HEK293 (cell line): ENCODE results near the gene UNC80.
A peak's percentile ranks its signal among the peaks of the same experiment; 100 is the strongest.

Experiments used
- CTCF ChIA-PET: fragments of 350-600 bp; formaldehyde crosslinking; extraction: SDS; loops from one replicate; lab custom pipeline; 2021; ENCODE audit warnings: antibody characterized with exemption; lab: Yijun Ruan, JAX
- POLR2A ChIA-PET: fragments of 300-600 bp; formaldehyde crosslinking; extraction: SDS; loops from one replicate; lab custom pipeline; 2020; ENCODE audit warnings: antibody characterized with exemption, inconsistent platforms; lab: Yijun Ruan, JAX
- H3K27ac ChIP-seq: fragments of 200-500 bp; sonication (Bioruptor generic); 2 replicates; pipeline ENCODE4 v1.5.1; 2014; ENCODE audit warnings: low read depth, low read length, control low read depth, inconsistent platforms; ENCODE audit errors: extremely low read depth
- H3K36me3 ChIP-seq, 2 experiments: fragments of 200-500 bp in 1 of 2; sonication (Bioruptor generic) in 1 of 2; 1 replicate in 1 of 2; 2 replicates in 1 of 2; pipeline ENCODE4 v1.5.1; 2014 to 2017; ENCODE audit warnings: inconsistent platforms in 2 of 2, low read length in 2 of 2; ENCODE audit not compliant: control insufficient read depth in 2 of 2, insufficient read depth in 1 of 2
- H3K4me1 ChIP-seq: fragments of 200-500 bp; sonication (Bioruptor generic); 2 replicates; pipeline ENCODE4 v1.5.1; 2014; ENCODE audit warnings: mild to moderate bottlenecking, low read length, inconsistent platforms; ENCODE audit not compliant: control insufficient read depth, insufficient read depth
- H3K4me3 ChIP-seq: 2 replicates; pipeline ENCODE4 v1.5.1; 2011; ENCODE audit warnings: low read depth, mild to moderate bottlenecking, control low read depth, low read length, moderate library complexity
- H3K9me3 ChIP-seq: fragments of 200-500 bp; sonication (Bioruptor generic); 2 replicates; pipeline ENCODE4 v1.5.1; 2014; ENCODE audit warnings: low read depth, low read length, inconsistent platforms; ENCODE audit not compliant: control insufficient read depth, insufficient read depth
- GLI4 ChIP-seq: fragments of 450-650 bp; formaldehyde crosslinking; IDR thresholded peaks from 2 replicates; pipeline ENCODE4 v1.5.1; 2016; ENCODE audit warnings: missing biosample characterization, missing genetic modification characterization
- HOXA7 ChIP-seq: sonication (generic); formaldehyde crosslinking; IDR thresholded peaks from 2 replicates; pipeline ENCODE4 v1.8.1; 2022; ENCODE audit warnings: missing genetic modification reagents, borderline replicate concordance
- HOXD13 ChIP-seq: sonication (generic); formaldehyde crosslinking; IDR thresholded peaks from 2 replicates; pipeline ENCODE4 v1.8.0; 2022; ENCODE audit warnings: missing genetic modification reagents, borderline replicate concordance
- PRDM1 ChIP-seq: fragments of 450-650 bp; formaldehyde crosslinking; IDR thresholded peaks from 2 replicates; pipeline ENCODE4; 2016; ENCODE audit warnings: missing biosample characterization, missing genetic modification characterization
- RBAK ChIP-seq: fragments of 450-650 bp; formaldehyde crosslinking; IDR thresholded peaks from 2 replicates; pipeline ENCODE4 v1.5.1; 2016; ENCODE audit warnings: missing biosample characterization, missing genetic modification characterization
- YY2 ChIP-seq: fragments of 450-650 bp; formaldehyde crosslinking; IDR thresholded peaks from 2 replicates; pipeline ENCODE4 v1.5.1; 2016; ENCODE audit warnings: missing biosample characterization, missing genetic modification characterization
- ZBTB21 ChIP-seq: fragments of 450-650 bp; formaldehyde crosslinking; IDR thresholded peaks from 2 replicates; pipeline ENCODE4 v1.5.1; 2017; ENCODE audit warnings: missing biosample characterization, missing genetic modification characterization
- ZFP41 ChIP-seq: fragments of 450-650 bp; formaldehyde crosslinking; IDR thresholded peaks from 2 replicates; pipeline ENCODE4 v1.5.1; 2016; ENCODE audit warnings: missing biosample characterization, missing genetic modification characterization, borderline replicate concordance
- ZFP69B ChIP-seq: fragments of 450-650 bp; formaldehyde crosslinking; IDR thresholded peaks from 2 replicates; pipeline ENCODE4 v1.5.1; 2016; ENCODE audit warnings: missing biosample characterization, missing genetic modification characterization
- ZNF146 ChIP-seq: fragments of 450-650 bp; formaldehyde crosslinking; IDR thresholded peaks from 2 replicates; pipeline ENCODE4 v1.5.1; 2016; ENCODE audit warnings: missing biosample characterization, missing genetic modification characterization
- ZNF148 ChIP-seq: fragments of 450-650 bp; formaldehyde crosslinking; IDR thresholded peaks from 2 replicates; pipeline ENCODE4 v1.5.0; 2017; ENCODE audit warnings: missing biosample characterization, missing genetic modification characterization, borderline replicate concordance
- ZNF280D ChIP-seq: fragments of 450-650 bp; formaldehyde crosslinking; IDR thresholded peaks from 2 replicates; pipeline ENCODE4 v1.5.1; 2016; ENCODE audit warnings: missing biosample characterization, missing genetic modification characterization
- ZNF449 ChIP-seq: fragments of 450-650 bp; formaldehyde crosslinking; IDR thresholded peaks from 2 replicates; pipeline ENCODE4 v1.5.1; 2017; ENCODE audit warnings: missing biosample characterization, mild to moderate bottlenecking, missing genetic modification characterization, moderate library complexity
- ZNF658 ChIP-seq: fragments of 450-650 bp; formaldehyde crosslinking; IDR thresholded peaks from 2 replicates; pipeline ENCODE4; 2016; ENCODE audit warnings: missing biosample characterization, missing genetic modification characterization
- ZNF792 ChIP-seq: fragments of 450-650 bp; formaldehyde crosslinking; IDR thresholded peaks from 2 replicates; pipeline ENCODE4 v1.5.1; 2016; ENCODE audit warnings: missing biosample characterization, missing genetic modification characterization

The UNC80 gene

GRCh38 chr2:209878701-209879100, 107.1 kb downstream of the UNC80 start:
- TF ChIP-seq YY2 (no peak), ZNF146 (tag by site-specific recombination) (no peak), ZNF280D (tag by site-specific recombination) (no peak), ZFP69B (tag by site-specific recombination) (no peak), ZNF148 (tag by site-specific recombination) (no peak), RBAK (tag by site-specific recombination) (no peak), ZBTB21 (tag by site-specific recombination) (no peak), HOXD13 (CRISPR knock-in tag) (no peak), ZNF658 (tag by site-specific recombination) (no peak), GLI4 (tag by site-specific recombination) (no peak)

GRCh38 chr2:209900638-209901037, 129.0 kb downstream of the UNC80 start:
- Histone ChIP-seq H3K9me3 (no peaks in the 10 kb centered on the region), H3K36me3 (no peaks in the 10 kb centered on the region), H3K4me1 (no peaks in the 10 kb centered on the region), H3K27ac (no peak overlapping the region), H3K4me3 (no peak overlapping the region)
- TF ChIP-seq HOXA7 (CRISPR knock-in tag) (no peak), ZNF792 (no peak), ZNF449 (no peak), PRDM1 (tag by site-specific recombination) (peak; percentile 20; the same call in 1 of the 2 replicates), ZFP41 (tag by site-specific recombination) (no peak)
- ChIA-PET POLR2A (no interaction called here), CTCF (no interaction called here)

More at GRCh38 chr2:209878701-209879100, 107.1 kb downstream of the UNC80 start:
- H3K36me3 ChIP-seq, result no peaks in the 10 kb centered on the region
- no peaks in the 10 kb centered on the region for H3K9me3 ChIP-seq
- CTCF ChIA-PET, result no interaction called here
- no peak overlapping the region for H3K4me3 ChIP-seq
- H3K4me1 ChIP-seq, result no peaks in the 10 kb centered on the region
- POLR2A ChIA-PET, result no interaction called here
- no peak overlapping the region for H3K27ac ChIP-seq

GRCh38 chr2:209901172-209901571, 129.5 kb downstream of the UNC80 start:
- no peak for TF ChIP-seq ZNF280D (tag by site-specific recombination)
- no peaks in the 10 kb centered on the region for H3K9me3 ChIP-seq
- ChIA-PET POLR2A (no interaction called here), CTCF (no interaction called here)
- no peak overlapping the region for H3K27ac ChIP-seq
- H3K36me3 ChIP-seq, result no peaks in the 10 kb centered on the region
- no peaks in the 10 kb centered on the region for H3K4me1 ChIP-seq
- no peak overlapping the region for H3K4me3 ChIP-seq
